ENCODE data around the gene TRIM6. TPM values are rescaled to one million over a fixed set of nuclear protein-coding genes. Genes with fewer than 3 reads are reported as not detected.
"Not testable (repeated sequence)": the region's sequence is repeated elsewhere in the genome, so short reads cannot be mapped to it uniquely, and the experiment has no call there.

The TRIM6 gene
- total RNA-seq, 6 experiments from 2014 or later, result 4.0 to 9.0 (median 6.6) TPM

DNA sequence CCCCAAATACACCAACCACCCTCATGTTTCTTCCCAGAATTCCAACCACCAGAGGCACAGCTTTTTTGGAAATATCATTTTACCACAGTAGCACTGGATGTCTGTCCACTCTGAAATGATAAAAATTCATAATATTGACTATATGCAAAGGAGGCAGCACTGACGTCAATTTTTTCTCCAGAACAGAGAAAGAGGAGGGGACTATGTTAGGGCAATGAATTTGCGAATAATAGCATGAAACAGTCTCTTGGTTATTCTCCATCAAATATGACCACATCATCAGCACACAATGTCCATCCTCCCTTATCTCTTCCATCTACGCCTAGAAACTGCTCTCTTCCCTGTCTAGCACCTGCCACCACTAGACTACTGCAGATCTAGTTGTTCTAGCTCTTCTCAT is 49.7 kb downstream of the TRIM6 start:
- H3K4me3 Mint-ChIP-seq, result no peak overlapping the region
- TF ChIP-seq, protein P1, sequence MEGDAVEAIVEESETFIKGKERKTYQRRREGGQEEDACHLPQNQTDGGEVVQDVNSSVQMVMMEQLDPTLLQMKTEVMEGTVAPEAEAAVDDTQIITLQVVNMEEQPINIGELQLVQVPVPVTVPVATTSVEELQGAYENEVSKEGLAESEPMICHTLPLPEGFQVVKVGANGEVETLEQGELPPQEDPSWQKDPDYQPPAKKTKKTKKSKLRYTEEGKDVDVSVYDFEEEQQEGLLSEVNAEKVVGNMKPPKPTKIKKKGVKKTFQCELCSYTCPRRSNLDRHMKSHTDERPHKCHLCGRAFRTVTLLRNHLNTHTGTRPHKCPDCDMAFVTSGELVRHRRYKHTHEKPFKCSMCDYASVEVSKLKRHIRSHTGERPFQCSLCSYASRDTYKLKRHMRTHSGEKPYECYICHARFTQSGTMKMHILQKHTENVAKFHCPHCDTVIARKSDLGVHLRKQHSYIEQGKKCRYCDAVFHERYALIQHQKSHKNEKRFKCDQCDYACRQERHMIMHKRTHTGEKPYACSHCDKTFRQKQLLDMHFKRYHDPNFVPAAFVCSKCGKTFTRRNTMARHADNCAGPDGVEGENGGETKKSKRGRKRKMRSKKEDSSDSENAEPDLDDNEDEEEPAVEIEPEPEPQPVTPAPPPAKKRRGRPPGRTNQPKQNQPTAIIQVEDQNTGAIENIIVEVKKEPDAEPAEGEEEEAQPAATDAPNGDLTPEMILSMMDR (IDR thresholded peaks at IDR 0.05), result no peak
- H3K27me3 Mint-ChIP-seq (ENCODE audit: insufficient read depth), result no peaks in the 10 kb centered on the region
- no peak overlapping the region for H3K27ac Mint-ChIP-seq
- no peaks in the 10 kb centered on the region for H3K9me3 Mint-ChIP-seq
- H3K36me3 Mint-ChIP-seq (ENCODE audit: low read depth), result peaks cover 19% of the 10 kb centered on the region
- no peak for DNase-seq
- no peaks in the 10 kb centered on the region for H3K4me1 Mint-ChIP-seq (ENCODE audit: low read depth)

DNA sequence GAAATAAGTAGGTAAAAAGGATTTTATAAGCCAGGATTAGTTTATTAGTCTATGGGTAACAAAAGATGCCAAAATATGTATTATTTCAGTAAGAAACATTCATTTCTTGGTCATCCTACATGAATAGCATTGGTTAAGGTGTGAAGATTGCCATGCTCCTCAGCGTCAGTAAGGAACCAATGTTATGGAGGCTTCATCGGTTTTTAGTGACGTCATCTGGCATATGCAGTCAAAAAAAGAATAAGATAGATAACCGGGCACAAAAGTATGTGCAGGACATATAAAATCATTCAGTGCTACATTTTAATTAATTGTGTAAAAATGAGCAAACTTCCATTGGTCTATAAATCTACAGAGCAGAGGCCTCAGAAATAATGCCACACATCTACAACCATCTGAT is 59.0 kb downstream of the TRIM6 start:
- H3K9me3 Mint-ChIP-seq, result peaks cover 9% of the 10 kb centered on the region
- no peaks in the 10 kb centered on the region for H3K4me1 Mint-ChIP-seq (ENCODE audit: low read depth)
- H3K27me3 Mint-ChIP-seq (ENCODE audit: insufficient read depth), result no peaks in the 10 kb centered on the region
- TF ChIP-seq, protein P1 (IDR thresholded peaks at IDR 0.05), result no peak
- no peak overlapping the region for H3K27ac Mint-ChIP-seq
- no peak overlapping the region for H3K4me3 Mint-ChIP-seq
- peaks cover 28% of the 10 kb centered on the region for H3K36me3 Mint-ChIP-seq (ENCODE audit: low read depth)
- DNase-seq, result no peak

DNA sequence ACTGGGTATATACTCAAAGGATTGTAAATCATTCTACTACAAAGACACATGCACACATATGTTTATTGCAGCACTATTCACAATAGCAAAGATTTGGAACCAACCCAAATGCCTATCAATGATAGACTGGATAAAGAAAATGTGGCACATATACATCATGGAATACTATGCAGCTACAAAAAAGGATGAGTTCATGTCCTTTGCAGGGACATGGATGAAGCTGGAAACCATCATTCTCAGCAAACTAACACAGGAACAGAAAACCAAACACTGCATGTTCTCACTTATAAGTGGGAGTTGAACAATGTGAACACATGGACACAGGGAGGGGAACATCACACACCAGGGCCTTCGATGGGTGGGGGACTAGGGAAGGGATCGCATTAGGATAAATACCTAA is 60.5 kb downstream of the TRIM6 start:
- H3K27me3 Mint-ChIP-seq (ENCODE audit: insufficient read depth); H3K9me3 Mint-ChIP-seq; H3K27ac Mint-ChIP-seq; H3K4me3 Mint-ChIP-seq; DNase-seq; H3K4me1 Mint-ChIP-seq (ENCODE audit: low read depth): not testable (repeated sequence)
- peaks cover 26% of the 10 kb centered on the region for H3K36me3 Mint-ChIP-seq (ENCODE audit: low read depth)

DNA sequence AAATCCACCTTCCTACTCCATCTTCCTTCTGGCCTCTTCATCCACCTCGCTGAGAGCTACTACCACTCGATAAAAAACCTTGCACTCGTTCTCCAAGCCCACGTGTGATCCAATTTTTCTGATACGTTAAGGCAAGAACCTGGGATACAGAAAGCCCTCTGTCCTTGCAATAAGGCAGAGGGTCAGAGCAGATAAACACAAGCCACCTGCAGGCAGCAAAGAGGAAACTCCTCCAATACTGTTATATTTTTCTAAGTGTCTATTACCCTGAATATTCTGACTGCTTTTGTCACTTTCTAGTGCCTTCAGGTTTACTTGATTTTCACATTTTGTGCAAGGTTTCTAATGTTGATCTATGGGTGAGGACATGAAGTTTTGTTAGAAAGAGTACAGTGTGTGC is 61.9 kb downstream of the TRIM6 start:
- Mint-ChIP-seq H3K27me3 (ENCODE audit: insufficient read depth) (no peaks in the 10 kb centered on the region; the same call in 1 of the 2 replicates), H3K9me3 (peaks cover under 1% of the 10 kb centered on the region; the same call in 1 of the 2 replicates), H3K4me3 (no peak overlapping the region), H3K4me1 (ENCODE audit: low read depth) (no peaks in the 10 kb centered on the region), H3K36me3 (ENCODE audit: low read depth) (peaks cover 12% of the 10 kb centered on the region), H3K27ac (no peak overlapping the region)
- TF ChIP-seq, protein P1 (IDR thresholded peaks at IDR 0.05), result peak; percentile 16; the same call in 1 of the 2 replicates
- no peak for DNase-seq

Other genes starting within 250 kb of the TRIM6 start
- not detected for gene OR51B6, start 245.1 kb upstream of the TRIM6 start, total RNA-seq (2021; fragmentation: NEBNext Ultra II Directional; extraction: Animal tissue kit (Norgen Biotek cat#: 25700))
- under 1 TPM in 1 of 6 experiments, not detected in 5; 0.09 TPM for gene OR51M1, start 212.8 kb upstream of the TRIM6 start, total RNA-seq (2021; fragmentation: NEBNext Ultra II Directional; extraction: Animal tissue kit (Norgen Biotek cat#: 25700))
- not detected for gene OR51Q1, start 174.5 kb upstream of the TRIM6 start, total RNA-seq (2021; fragmentation: NEBNext Ultra II Directional; extraction: Animal tissue kit (Norgen Biotek cat#: 25700))
- gene OR51I1, start 155.1 kb upstream of the TRIM6 start, total RNA-seq (2021; fragmentation: NEBNext Ultra II Directional; extraction: Animal tissue kit (Norgen Biotek cat#: 25700)), result not detected
- not detected for gene OR51I2, start 147.3 kb upstream of the TRIM6 start, total RNA-seq (2021; fragmentation: NEBNext Ultra II Directional; extraction: Animal tissue kit (Norgen Biotek cat#: 25700))
- gene OR52D1, start 108.0 kb upstream of the TRIM6 start, total RNA-seq (2021; fragmentation: NEBNext Ultra II Directional; extraction: Animal tissue kit (Norgen Biotek cat#: 25700)), result not detected
- gene UBQLN3, start 86.7 kb upstream of the TRIM6 start, total RNA-seq (2021; fragmentation: NEBNext Ultra II Directional; extraction: Animal tissue kit (Norgen Biotek cat#: 25700)), result not detected
- under 1 TPM in 5 of 6 experiments, not detected in 1; 0.07 to 0.17 (median 0.11) TPM for gene UBQLNL, start 79.9 kb upstream of the TRIM6 start, total RNA-seq (2021; fragmentation: NEBNext Ultra II Directional; extraction: Animal tissue kit (Norgen Biotek cat#: 25700))
- not detected for gene OR52H1, start 48.1 kb upstream of the TRIM6 start, total RNA-seq (2021; fragmentation: NEBNext Ultra II Directional; extraction: Animal tissue kit (Norgen Biotek cat#: 25700))
- not detected for gene OR52B6, start 15.8 kb upstream of the TRIM6 start, total RNA-seq (2021; fragmentation: NEBNext Ultra II Directional; extraction: Animal tissue kit (Norgen Biotek cat#: 25700))
- 1 to 10 TPM; 3.8 to 6.9 (median 4.9) TPM for gene TRIM34, start 28.4 kb downstream of the TRIM6 start, total RNA-seq (2021; fragmentation: NEBNext Ultra II Directional; extraction: Animal tissue kit (Norgen Biotek cat#: 25700))
- 10 to 100 TPM; 35.7 to 49.4 (median 43.5) TPM for gene TRIM5, start 88.4 kb downstream of the TRIM6 start, total RNA-seq (2021; fragmentation: NEBNext Ultra II Directional; extraction: Animal tissue kit (Norgen Biotek cat#: 25700))
- 100 to 1,000 TPM in 5 of 6 experiments, 10 to 100 TPM in 1; 77.9 to 131 (median 118) TPM for gene TRIM22, start 93.2 kb downstream of the TRIM6 start, total RNA-seq (2021; fragmentation: NEBNext Ultra II Directional; extraction: Animal tissue kit (Norgen Biotek cat#: 25700))
- gene OR56B1, start 139.8 kb downstream of the TRIM6 start, total RNA-seq (2021; fragmentation: NEBNext Ultra II Directional; extraction: Animal tissue kit (Norgen Biotek cat#: 25700)), result not detected
- gene OR52N4, start 157.6 kb downstream of the TRIM6 start, total RNA-seq (2021; fragmentation: NEBNext Ultra II Directional; extraction: Animal tissue kit (Norgen Biotek cat#: 25700)), result not detected
- gene OR52N5, start 186.7 kb downstream of the TRIM6 start, total RNA-seq (2021; fragmentation: NEBNext Ultra II Directional; extraction: Animal tissue kit (Norgen Biotek cat#: 25700)), result not detected
- not detected for gene OR52N1, start 194.6 kb downstream of the TRIM6 start, total RNA-seq (2021; fragmentation: NEBNext Ultra II Directional; extraction: Animal tissue kit (Norgen Biotek cat#: 25700))
- not detected for gene OR52N2, start 212.3 kb downstream of the TRIM6 start, total RNA-seq (2021; fragmentation: NEBNext Ultra II Directional; extraction: Animal tissue kit (Norgen Biotek cat#: 25700))
- not detected for gene OR52E6, start 245.3 kb downstream of the TRIM6 start, total RNA-seq (2021; fragmentation: NEBNext Ultra II Directional; extraction: Animal tissue kit (Norgen Biotek cat#: 25700))

All from HFFc6 (cell line).